ENCODE data around the gene ZCCHC3. TPM values are rescaled to one million over a fixed set of nuclear protein-coding genes. Genes with fewer than 3 reads are reported as not detected.

The ZCCHC3 gene
- total RNA-seq, 4 donors from 2014 or later, result 7.3 to 10.8 (median 9.2) TPM

DNA sequence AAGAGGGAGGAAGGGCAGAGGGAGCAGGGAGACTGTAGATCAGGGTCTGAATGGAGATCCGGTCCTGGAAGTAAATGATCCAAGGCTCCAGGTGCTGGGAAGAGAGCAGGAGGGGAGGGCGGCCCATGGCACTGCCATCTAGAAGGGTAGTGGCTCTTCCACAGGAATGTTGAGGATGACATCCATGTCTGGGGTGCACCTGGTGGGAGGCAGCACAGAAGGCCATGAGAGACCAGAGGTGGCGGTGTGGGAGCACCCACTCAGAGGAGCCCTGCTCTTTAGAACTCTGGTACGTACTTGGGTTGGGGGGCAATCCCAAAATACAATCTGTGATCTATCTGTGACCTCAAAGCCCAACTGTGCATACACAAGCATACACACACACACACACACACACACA, 26.3 kb upstream of the ZCCHC3 start:
- DNase-seq (ENCODE audit: low spot score in 2 of 2), result peak in 1 of 2 donors; percentile 53
- intact Hi-C loops (cut with DNase I; ENCODE audit: low total_unique reads), result no loop called here
- no peak for TF ChIP-seq POLR2A (IDR thresholded peaks at IDR 0.05)
- TF ChIP-seq, protein P1, sequence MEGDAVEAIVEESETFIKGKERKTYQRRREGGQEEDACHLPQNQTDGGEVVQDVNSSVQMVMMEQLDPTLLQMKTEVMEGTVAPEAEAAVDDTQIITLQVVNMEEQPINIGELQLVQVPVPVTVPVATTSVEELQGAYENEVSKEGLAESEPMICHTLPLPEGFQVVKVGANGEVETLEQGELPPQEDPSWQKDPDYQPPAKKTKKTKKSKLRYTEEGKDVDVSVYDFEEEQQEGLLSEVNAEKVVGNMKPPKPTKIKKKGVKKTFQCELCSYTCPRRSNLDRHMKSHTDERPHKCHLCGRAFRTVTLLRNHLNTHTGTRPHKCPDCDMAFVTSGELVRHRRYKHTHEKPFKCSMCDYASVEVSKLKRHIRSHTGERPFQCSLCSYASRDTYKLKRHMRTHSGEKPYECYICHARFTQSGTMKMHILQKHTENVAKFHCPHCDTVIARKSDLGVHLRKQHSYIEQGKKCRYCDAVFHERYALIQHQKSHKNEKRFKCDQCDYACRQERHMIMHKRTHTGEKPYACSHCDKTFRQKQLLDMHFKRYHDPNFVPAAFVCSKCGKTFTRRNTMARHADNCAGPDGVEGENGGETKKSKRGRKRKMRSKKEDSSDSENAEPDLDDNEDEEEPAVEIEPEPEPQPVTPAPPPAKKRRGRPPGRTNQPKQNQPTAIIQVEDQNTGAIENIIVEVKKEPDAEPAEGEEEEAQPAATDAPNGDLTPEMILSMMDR (IDR thresholded peaks at IDR 0.05), result no peak
- no peak overlapping the region for H3K4me3 ChIP-seq (ENCODE audit: low read depth, poor library complexity, severe bottlenecking)
- 88 to 96% methylated on average over 4 of the region's 4 CpGs for WGBS, 2 donors

GRCh38 chr20:271528-271927, 25.8 kb upstream of the ZCCHC3 start:
- intact Hi-C loops (cut with DNase I; ENCODE audit: low total_unique reads), result no loop called here
- DNase-seq (ENCODE audit: low spot score in 2 of 2), result no peak
- H3K4me3 ChIP-seq (ENCODE audit: low read depth, poor library complexity, severe bottlenecking), result no peak overlapping the region
- TF ChIP-seq, protein P1 (IDR thresholded peaks at IDR 0.05), result no peak
- no peak for TF ChIP-seq POLR2A (IDR thresholded peaks at IDR 0.05)

- TF ChIP-seq POLR2A (IDR thresholded peaks at IDR 0.05), result no peak
- TF ChIP-seq, protein P1 (IDR thresholded peaks at IDR 0.05), result no peak
- intact Hi-C loops (cut with DNase I; ENCODE audit: low total_unique reads), result no loop called here
- DNase-seq (ENCODE audit: low spot score in 2 of 2), result no peak
- no peak overlapping the region for H3K4me3 ChIP-seq (ENCODE audit: low read depth, poor library complexity, severe bottlenecking)
Measured at GRCh38 chr20:272718-273117, 24.7 kb upstream of the ZCCHC3 start.

GRCh38 chr20:273884-274283, 23.5 kb upstream of the ZCCHC3 start:
- intact Hi-C loops (cut with DNase I; ENCODE audit: low total_unique reads), result no loop called here
- 91% methylated on average over 3 of the region's 3 CpGs for WGBS, 2 donors
- H3K4me3 ChIP-seq (ENCODE audit: low read depth, poor library complexity, severe bottlenecking), result no peak overlapping the region
- DNase-seq (ENCODE audit: low spot score in 2 of 2), result no peak
- no peak for TF ChIP-seq POLR2A (IDR thresholded peaks at IDR 0.05)
- TF ChIP-seq, protein P1 (IDR thresholded peaks at IDR 0.05), result no peak

DNA sequence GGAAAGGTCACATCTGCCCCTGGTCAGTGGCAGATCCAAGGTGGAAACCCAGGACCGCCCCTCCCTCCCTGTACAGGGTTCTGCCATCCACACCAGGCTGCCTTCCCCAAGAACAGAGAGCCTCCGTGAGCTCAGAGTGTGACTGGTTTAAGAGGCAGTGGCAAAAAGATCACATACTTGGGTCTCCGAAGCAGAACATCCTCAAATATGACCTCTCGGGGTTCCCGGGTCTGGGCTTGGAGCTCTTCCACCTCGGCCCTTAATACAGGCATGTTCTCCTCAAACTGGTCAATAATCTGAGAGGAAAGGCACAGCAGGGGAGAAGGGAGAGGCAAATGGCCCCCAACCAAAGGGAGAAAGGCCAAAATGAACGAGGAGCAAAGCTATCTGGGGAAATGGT, 21.6 kb upstream of the ZCCHC3 start:
- no peak overlapping the region for H3K4me3 ChIP-seq (ENCODE audit: low read depth, poor library complexity, severe bottlenecking)
- DNase-seq (ENCODE audit: low spot score in 2 of 2), result peak in 1 of 2 donors; percentile 46
- WGBS, 2 donors, result 95 to 97% methylated on average over 7 of the region's 7 CpGs
- no peak for TF ChIP-seq POLR2A (IDR thresholded peaks at IDR 0.05)
- TF ChIP-seq, protein P1 (IDR thresholded peaks at IDR 0.05), result no peak
- intact Hi-C loops (cut with DNase I; ENCODE audit: low total_unique reads), result no loop called here
